IMR-90 (cell line): ENCODE measurements around the gene KPNA1. TPM values are rescaled to one million over a fixed set of nuclear protein-coding genes. Genes with fewer than 3 reads are reported as not detected.

Experiments
- ATAC-seq: fragments of 200-7000 bp; cut with Tn5 transposase; 2 replicates; pipeline ENCODE4 v1.9.1; 2020; ENCODE audit warnings: low read depth, mild to moderate bottlenecking, moderate library complexity
- BruUV-seq: library from RNA; stranded (reverse); fragments of 400-500 nt; replicated peaks from 2 replicates; lab custom pipeline; 2021; lab: Mats Ljungman, UMichigan
- CTCF ChIA-PET: fragments of 300-600 bp; formaldehyde crosslinking; extraction: SDS; loops from one replicate; lab custom pipeline; 2021; ENCODE audit warnings: antibody characterized with exemption; lab: Yijun Ruan, JAX
- POLR2A ChIA-PET: fragments of 300-600 bp; sonication (Branson Sonifier 250); formaldehyde crosslinking; loops from one replicate; lab custom pipeline; 2022; ENCODE audit warnings: antibody characterized with exemption; ENCODE audit not compliant: unreplicated experiment; lab: Charles Lee
- DNase-seq: peaks from one replicate; pipeline ENCODE4 v3.0.0; 2013
- H2AFZ ChIP-seq: replicated peaks from 2 replicates; pipeline ENCODE3; 2013; ENCODE audit warnings: low read length, mild to moderate bottlenecking; ENCODE audit not compliant: poor library complexity
- H2AK5ac ChIP-seq: 2 replicates; pipeline ENCODE4 v1.6.1; 2013; ENCODE audit warnings: low read depth, low read length, inconsistent platforms
- H2AK9ac ChIP-seq: replicated peaks from 2 replicates; pipeline ENCODE3; 2013; ENCODE audit warnings: mild to moderate bottlenecking, low read depth, low read length, moderate library complexity; ENCODE audit not compliant: poor library complexity
- H2BK120ac ChIP-seq: 2 replicates; pipeline ENCODE4 v1.6.1; 2013; ENCODE audit warnings: low read depth, low read length, inconsistent platforms
- H2BK15ac ChIP-seq: 3 replicates; pipeline ENCODE4 v1.6.1; 2013; ENCODE audit warnings: low read depth, low read length, inconsistent platforms
- H2BK20ac ChIP-seq: 2 replicates; pipeline ENCODE4 v1.6.1; 2013; ENCODE audit warnings: low read depth, mild to moderate bottlenecking, inconsistent platforms, low read length, moderate library complexity
- H2BK5ac ChIP-seq: 2 replicates; pipeline ENCODE4 v1.6.1; 2013; ENCODE audit warnings: mild to moderate bottlenecking, low read depth, low read length, inconsistent platforms; ENCODE audit not compliant: poor library complexity, severe bottlenecking
- H3K14ac ChIP-seq: replicated peaks from 2 replicates; pipeline ENCODE4 v1.6.1; 2013; ENCODE audit warnings: low read depth, low read length, inconsistent platforms
- H3K18ac ChIP-seq: 2 replicates; pipeline ENCODE4 v1.6.1; 2013; ENCODE audit warnings: low read depth, low read length, control low read depth
- H3K23ac ChIP-seq: 2 replicates; pipeline ENCODE4 v1.6.1; 2013; ENCODE audit warnings: low read depth, low read length, inconsistent platforms
- H3K27ac ChIP-seq: 2 replicates; pipeline ENCODE4 v1.5.1; 2013; ENCODE audit warnings: mild to moderate bottlenecking, control low read depth, low read length; ENCODE audit not compliant: insufficient read depth
- H3K27me3 ChIP-seq: 2 replicates; pipeline ENCODE4 v1.6.1; 2013; ENCODE audit warnings: low read length; ENCODE audit not compliant: control insufficient read depth, insufficient read depth
- H3K36me3 ChIP-seq: 2 replicates; pipeline ENCODE4 v1.6.1; 2013; ENCODE audit warnings: low read length, mixed read lengths; ENCODE audit not compliant: control insufficient read depth, insufficient read depth
- H3K4ac ChIP-seq: 2 replicates; pipeline ENCODE4 v1.6.1; 2013; ENCODE audit warnings: low read depth, low read length, inconsistent platforms
- H3K4me1 ChIP-seq: 2 replicates; pipeline ENCODE4 v1.6.1; 2013; ENCODE audit warnings: low read length, mixed read lengths; ENCODE audit not compliant: control insufficient read depth, insufficient read depth
- H3K4me2 ChIP-seq: 2 replicates; pipeline ENCODE4 v1.6.1; 2013; ENCODE audit warnings: low read depth, mild to moderate bottlenecking, control low read depth, low read length, moderate library complexity
- H3K4me3 ChIP-seq: 2 replicates; pipeline ENCODE4 v1.5.1; 2013; ENCODE audit warnings: low read depth, mild to moderate bottlenecking, control low read depth, low read length, moderate library complexity; ENCODE audit not compliant: insufficient read depth
- H3K56ac ChIP-seq: 2 replicates; pipeline ENCODE4 v1.6.1; 2013; ENCODE audit warnings: low read length, inconsistent platforms; ENCODE audit not compliant: insufficient read depth; ENCODE audit errors: extremely low read depth
- H3K79me1 ChIP-seq, 2 experiments: 2 replicates each; pipeline ENCODE4 v1.6.1; 2013; ENCODE audit warnings: low read length in 2 of 2, inconsistent platforms in 1 of 2, low read depth in 1 of 2
- H3K9ac ChIP-seq: 2 replicates; pipeline ENCODE4 v1.6.1; 2013; ENCODE audit warnings: low read depth, low read length, control low read depth
- H3K9me1 ChIP-seq: 2 replicates; pipeline ENCODE4 v1.6.1; 2013; ENCODE audit warnings: low read length, inconsistent platforms; ENCODE audit not compliant: insufficient read depth
- H3K9me3 ChIP-seq: 2 replicates; pipeline ENCODE4 v1.6.1; 2013; ENCODE audit warnings: low read length; ENCODE audit not compliant: control insufficient read depth, insufficient read depth
- H4K20me1 ChIP-seq: 2 replicates; pipeline ENCODE4 v1.6.1; 2013; ENCODE audit warnings: low read length, inconsistent platforms; ENCODE audit not compliant: insufficient read depth
- H4K5ac ChIP-seq: 2 replicates; pipeline ENCODE4 v1.6.1; 2013; ENCODE audit warnings: mild to moderate bottlenecking, low read depth, low read length, control low read depth
- H4K8ac ChIP-seq, 2 experiments: 2 replicates each; pipeline ENCODE4 v1.6.1; 2013; ENCODE audit warnings: low read depth in 2 of 2, low read length in 2 of 2, control low read depth in 1 of 2, inconsistent platforms in 1 of 2
- H4K91ac ChIP-seq: 2 replicates; pipeline ENCODE4 v1.6.1; 2013; ENCODE audit warnings: low read depth, low read length, inconsistent platforms; ENCODE audit not compliant: insufficient read depth
- BHLHE40 ChIP-seq: fragments of 150-350 bp; IDR thresholded peaks from 2 replicates; pipeline ENCODE4 v1.6.1; 2016; ENCODE audit warnings: mild to moderate bottlenecking, low read depth, low read length
- CEBPB ChIP-seq: IDR thresholded peaks from 2 replicates; pipeline ENCODE4 v1.6.1; 2012; ENCODE audit warnings: low read depth, low read length, improper control_type of control experiment
- CHD1 ChIP-seq: IDR thresholded peaks from 2 replicates; pipeline ENCODE4 v1.6.1; 2012; ENCODE audit warnings: low read depth, low read length, improper control_type of control experiment
- CTCF ChIP-seq: conservative IDR thresholded peaks from 2 replicates; pipeline ENCODE4 v1.5.1; 2012; ENCODE audit warnings: mild to moderate bottlenecking, low read depth, low read length, improper control_type of control experiment
- ELK1 ChIP-seq: fragments of 150-350 bp; IDR thresholded peaks from 2 replicates; pipeline ENCODE4 v1.6.1; 2016; ENCODE audit warnings: low read depth, mild to moderate bottlenecking, low read length, moderate library complexity, borderline replicate concordance
- FOS ChIP-seq: fragments of 150-350 bp; IDR thresholded peaks from 2 replicates; pipeline ENCODE4 v1.6.1; 2016; ENCODE audit warnings: low read depth, low read length
- MAFK ChIP-seq: IDR thresholded peaks from 2 replicates; pipeline ENCODE4 v1.6.1; 2012; ENCODE audit warnings: low read depth, low read length, improper control_type of control experiment
- MAZ ChIP-seq: IDR thresholded peaks from 2 replicates; pipeline ENCODE4 v1.6.1; 2012; ENCODE audit warnings: low read depth, mild to moderate bottlenecking, low read length, improper control_type of control experiment, moderate library complexity, borderline replicate concordance
- MXI1 ChIP-seq: IDR thresholded peaks from 2 replicates; pipeline ENCODE4 v1.6.1; 2012; ENCODE audit warnings: low read depth, mild to moderate bottlenecking, low read length, moderate library complexity, borderline replicate concordance
- NFE2L2 ChIP-seq: fragments of 150-350 bp; IDR thresholded peaks from 2 replicates; pipeline ENCODE4 v1.6.1; 2016; ENCODE audit warnings: low read depth, mild to moderate bottlenecking, low read length
- POLR2A ChIP-seq: IDR thresholded peaks from 2 replicates; pipeline ENCODE4 v1.6.1; 2012; ENCODE audit warnings: mild to moderate bottlenecking, low read depth, low read length
- RAD21 ChIP-seq: IDR thresholded peaks from 2 replicates; pipeline ENCODE4 v1.6.1; 2012; ENCODE audit warnings: low read length, improper control_type of control experiment
- RCOR1 ChIP-seq: IDR thresholded peaks from 2 replicates; pipeline ENCODE4 v1.6.1; 2012; ENCODE audit warnings: mild to moderate bottlenecking, low read length, improper control_type of control experiment; ENCODE audit not compliant: insufficient replicate concordance
- RFX5 ChIP-seq: IDR thresholded peaks from 2 replicates; pipeline ENCODE4 v1.8.0; 2012; ENCODE audit warnings: low read depth, mild to moderate bottlenecking, low read length, moderate library complexity
- SMC3 ChIP-seq: fragments of 150-350 bp; IDR thresholded peaks from 2 replicates; pipeline ENCODE4 v1.6.1; 2016; ENCODE audit warnings: low read depth, mild to moderate bottlenecking, antibody characterized with exemption, low read length, moderate library complexity
- USF2 ChIP-seq: fragments of 150-350 bp; IDR thresholded peaks from 2 replicates; pipeline ENCODE4 v1.6.1; 2017; ENCODE audit warnings: mild to moderate bottlenecking, antibody characterized with exemption, low read length, low read depth
- WGBS, 2 experiments: methylation state at CpG; one replicate each; pipeline versions ENCODE4 v1.1.5 to v1.1.7; 2013; ENCODE audit warnings: missing lambda C conversion rate in 2 of 2; ENCODE audit not compliant: insufficient read length in 1 of 2; ENCODE audit errors: extremely low coverage in 2 of 2; 5-methylcytosine and 5-hydroxymethylcytosine counted together
- dilution Hi-C: fragments of 300-500 bp; cut with HindIII; formaldehyde crosslinking; loops from one replicate; pipeline ENCODE4 v1.14.3; 2018; ENCODE audit warnings: low sequenced_read_pairs; ENCODE audit not compliant: unreplicated experiment
- in situ Hi-C: fragments of 300-500 bp; cut with MboI; formaldehyde crosslinking; loops from 3 replicates; pipeline ENCODE4 v1.14.3; 2019; ENCODE audit warnings: low sequenced_read_pairs, inconsistent platforms, mixed read lengths
- intact Hi-C: fragments of 100-400 bp; cut with micrococcal nuclease; formaldehyde crosslinking; loops from 2 replicates; pipeline ENCODE4 v1.10.0; 2022
- polyA plus RNA-seq, 3 experiments: library from polyadenylated mRNA; depleted of rRNA; stranded (reverse); fragments of >200 nt; gene quantifications; 2 replicates each; pipeline ENCODE4 v1.2.3, GENCODE V29; 2012; ENCODE audit warnings: low replicate concordance in 1 of 3
- total RNA-seq: library from RNA; depleted of rRNA; stranded (reverse); fragments of >200 nt; gene quantifications from 2 replicates; pipeline ENCODE4 v1.2.3, GENCODE V29; 2012

Gene KPNA1
- total and polyA plus RNA-seq, 2 of the 4 experiments (the other 2 are of a cell fraction): 30.6 to 112 TPM

- peak; percentile 61 for DNase-seq
- no TSS peak for BruUV-seq
These were observed 111.2 kb downstream of the KPNA1 start for GRCh38 chr3:122403489-122403888.

More at GRCh38 chr3:122403489-122403888, 111.2 kb downstream of the KPNA1 start:
- Histone ChIP-seq H3K27me3 (no peaks in the 10 kb centered on the region), H3K9me3 (no peaks in the 10 kb centered on the region), H2AFZ (no peak overlapping the region), H3K4ac (no peak overlapping the region), H3K79me1 (peaks cover 0 to 3% of the 10 kb centered on the region in 2 experiments; a peak in 1 of 4 replicates), H2BK15ac (no peak overlapping the region), H2BK120ac (no peak overlapping the region), H3K9ac (no peak overlapping the region), H3K18ac (no peak overlapping the region), H4K8ac (no peak overlapping the region), H2AK5ac (no peak overlapping the region), H3K4me3 (no peak overlapping the region), H4K20me1 (no peaks in the 10 kb centered on the region), H4K91ac (no peak overlapping the region), H3K23ac (no peak overlapping the region), H3K14ac (no peak overlapping the region), H3K4me2 (no peak overlapping the region), H3K56ac (no peak overlapping the region), H3K4me1 (no peaks in the 10 kb centered on the region), H2BK20ac (no peak overlapping the region), H4K5ac (no peak overlapping the region), H3K27ac (no peak overlapping the region), H3K36me3 (peaks cover 11% of the 10 kb centered on the region), H2AK9ac (no peak overlapping the region), H2BK5ac (no peak overlapping the region), H3K9me1 (no peaks in the 10 kb centered on the region)
- no peak for ATAC-seq
- ChIA-PET CTCF (no interaction called here), POLR2A (no interaction called here)
- TF ChIP-seq CHD1: no peak
- no peak for TF ChIP-seq CEBPB
- no peak for TF ChIP-seq MAZ
- TF ChIP-seq BHLHE40: no peak
- no peak for TF ChIP-seq USF2
- no peak for TF ChIP-seq POLR2A
- TF ChIP-seq RAD21: no peak
- no peak for TF ChIP-seq ELK1
- no peak for TF ChIP-seq MXI1
- no peak for TF ChIP-seq RFX5
- TF ChIP-seq CTCF: no peak
- TF ChIP-seq FOS: no peak
- TF ChIP-seq RCOR1: no peak
- no peak for TF ChIP-seq MAFK
- TF ChIP-seq SMC3: no peak
- TF ChIP-seq NFE2L2: no peak
- dilution Hi-C loops: no loop called here
- in situ Hi-C loops: no loop called here
- 92% methylated on average over 6 of the region's 6 CpGs; no CpG with 5 or more reads in 1 of the 2 experiments for WGBS, 2 experiments
- intact Hi-C loops: no loop called here
